ENCODE data around the gene ZBTB20.

GRCh38 chr3:114308377-114308776 lies 838.7 kb downstream of the ZBTB20 start:
- TF ChIP-seq CTCF (conservative IDR thresholded peaks at IDR 0.05; ENCODE audit: low read depth, low read length) (no peak), EZH2 (IDR thresholded peaks at IDR 0.05; ENCODE audit: low read length, unreplicated experiment) (no peak)

All from PC-3 (cell line).